SK-N-MC (cell line): ENCODE results near the gene DSCAML1.

ENCODE experiments used
- DNase-seq: peaks from one replicate; pipeline ENCODE4 v3.0.0-alpha.2; 2011; ENCODE audit warnings: low read depth, low spot score
- H3K27ac ChIP-seq: fragments of 200-600 bp; sonication (generic); 2 replicates; pipeline ENCODE4 v1.5.1; 2016; ENCODE audit warnings: mixed run types
- H3K36me3 ChIP-seq: fragments of 200-600 bp; sonication (generic); 2 replicates; pipeline ENCODE4 v1.6.1; 2017; ENCODE audit warnings: antibody characterized with exemption, low read length, mixed read lengths; ENCODE audit not compliant: insufficient read depth
- H3K4me3 ChIP-seq: fragments of 200-600 bp; sonication (generic); 2 replicates; pipeline ENCODE4 v1.5.1; 2016
- H3K9ac ChIP-seq: fragments of 200-600 bp; sonication (generic); 2 replicates; pipeline ENCODE4 v1.8.0; 2017; ENCODE audit warnings: mixed run types, mixed read lengths; ENCODE audit not compliant: insufficient read length
- H3K9me3 ChIP-seq: fragments of 200-600 bp; sonication (generic); 2 replicates; pipeline ENCODE4 v1.6.1; 2017; ENCODE audit warnings: low read depth, mild to moderate bottlenecking, antibody characterized with exemption, low read length, moderate library complexity, mixed read lengths
- EZH2 ChIP-seq: fragments of 200-600 bp; sonication (generic); IDR thresholded peaks from one replicate; pipeline ENCODE4 v1.6.1; 2017; ENCODE audit warnings: antibody characterized with exemption
- FOXP2 ChIP-seq: optimal IDR thresholded peaks from 2 replicates; pipeline ENCODE3; 2011; ENCODE audit warnings: mild to moderate bottlenecking, moderate library complexity; ENCODE audit not compliant: insufficient read depth; ENCODE audit errors: extremely low read length, control extremely low read depth
- POLR2AphosphoS5 ChIP-seq: IDR thresholded peaks from 2 replicates; pipeline ENCODE4 v1.6.1; 2012; ENCODE audit warnings: mild to moderate bottlenecking, low read depth, low read length, borderline replicate concordance

DSCAML1 gene

DNA sequence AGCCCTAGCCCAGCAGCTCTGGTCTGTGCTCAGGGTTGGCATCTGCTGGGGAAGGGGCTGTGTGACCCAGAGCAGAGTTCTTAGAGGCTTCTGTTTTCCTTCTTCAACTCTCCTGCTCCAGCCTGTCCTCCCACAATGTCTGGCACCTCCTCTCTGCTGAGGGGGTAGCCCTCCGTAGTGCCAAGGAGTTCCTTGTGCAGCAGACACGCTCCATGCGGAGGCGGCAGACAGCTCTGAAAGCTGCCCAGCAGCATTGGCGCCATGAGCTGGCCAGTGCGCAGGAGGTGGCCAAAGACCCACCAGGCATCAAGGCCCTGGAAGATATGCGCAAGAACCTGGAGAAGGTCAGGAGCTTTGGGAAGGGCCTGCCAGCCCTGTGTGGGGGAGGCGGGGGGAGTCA is 400.0 kb downstream of the DSCAML1 start:
- TF ChIP-seq EZH2: no peak
- TF ChIP-seq POLR2AphosphoS5: no peak
- TF ChIP-seq FOXP2: no peak
- DNase-seq: no peak
- Histone ChIP-seq H3K36me3 (peaks cover 11% of the 10 kb centered on the region; the same call in 1 of the 2 replicates), H3K9me3 (no peaks in the 10 kb centered on the region), H3K9ac (no peak overlapping the region), H3K27ac (no peak overlapping the region), H3K4me3 (no peak overlapping the region)

DNA sequence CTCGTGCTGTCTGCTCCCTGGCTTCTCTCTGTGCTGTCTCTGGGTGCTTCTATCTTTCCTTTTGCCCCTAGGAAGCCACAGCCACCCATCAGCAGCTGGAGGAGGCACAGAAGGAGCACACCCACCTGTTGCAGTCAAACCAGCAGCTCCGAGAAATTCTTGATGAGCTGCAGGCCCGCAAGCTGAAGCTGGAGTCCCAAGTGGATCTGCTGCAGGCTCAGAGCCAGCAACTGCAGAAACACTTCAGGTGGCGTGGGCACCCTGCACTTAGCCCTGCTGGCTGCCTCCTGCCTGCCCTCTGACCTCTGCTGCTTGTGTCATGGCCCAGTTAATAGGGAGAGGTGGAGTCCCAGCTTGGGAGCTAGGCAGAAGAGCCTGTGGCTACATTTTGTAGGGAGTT is 401.5 kb downstream of the DSCAML1 start:
- Histone ChIP-seq H3K27ac (no peak overlapping the region), H3K9me3 (no peaks in the 10 kb centered on the region), H3K36me3 (peaks cover 11% of the 10 kb centered on the region; the same call in 1 of the 2 replicates), H3K4me3 (no peak overlapping the region), H3K9ac (no peak overlapping the region)
- no peak for TF ChIP-seq EZH2
- DNase-seq: no peak

DNA sequence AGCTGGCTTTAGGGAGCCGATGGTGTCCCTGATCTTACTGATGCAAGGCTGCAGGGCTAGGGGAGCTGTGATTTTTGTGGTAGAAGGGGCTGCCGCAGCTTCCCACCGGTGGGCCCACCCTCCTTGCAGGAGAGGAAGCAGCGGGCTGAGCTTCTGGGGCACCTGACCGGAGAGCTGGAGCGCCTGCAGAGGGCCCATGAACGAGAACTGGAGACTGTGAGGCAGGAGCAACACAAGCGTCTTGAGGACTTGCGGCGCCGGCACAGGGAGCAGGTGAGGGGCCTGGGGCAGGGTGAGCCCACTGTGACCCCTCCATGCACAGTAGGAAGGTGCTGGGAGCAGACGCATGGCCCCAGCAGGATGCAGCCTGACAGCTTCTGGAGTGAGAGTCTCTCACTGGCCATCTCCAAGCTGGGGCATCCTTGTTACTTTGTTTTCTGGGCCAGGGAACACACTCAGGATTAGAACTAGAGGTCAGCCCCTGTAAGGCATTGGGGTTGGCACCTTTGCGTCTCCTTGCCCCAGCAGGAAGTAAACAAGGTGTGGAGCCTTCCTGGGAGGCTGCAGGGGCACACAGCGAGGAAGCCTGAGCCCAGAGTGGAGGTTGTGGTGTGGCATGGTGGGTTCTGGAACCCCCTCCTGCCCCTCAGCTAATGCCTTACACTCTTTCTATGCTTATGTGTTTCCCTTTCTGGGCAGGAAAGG is 402.6 kb downstream of the DSCAML1 start:
- DNase-seq: no peak
- Histone ChIP-seq H3K9ac (no peak overlapping the region), H3K4me3 (no peak overlapping the region), H3K9me3 (no peaks in the 10 kb centered on the region), H3K36me3 (peaks cover 11% of the 10 kb centered on the region; the same call in 1 of the 2 replicates), H3K27ac (no peak overlapping the region)
- no peak for TF ChIP-seq FOXP2
- no peak for TF ChIP-seq POLR2AphosphoS5
- no peak for TF ChIP-seq EZH2

DNA sequence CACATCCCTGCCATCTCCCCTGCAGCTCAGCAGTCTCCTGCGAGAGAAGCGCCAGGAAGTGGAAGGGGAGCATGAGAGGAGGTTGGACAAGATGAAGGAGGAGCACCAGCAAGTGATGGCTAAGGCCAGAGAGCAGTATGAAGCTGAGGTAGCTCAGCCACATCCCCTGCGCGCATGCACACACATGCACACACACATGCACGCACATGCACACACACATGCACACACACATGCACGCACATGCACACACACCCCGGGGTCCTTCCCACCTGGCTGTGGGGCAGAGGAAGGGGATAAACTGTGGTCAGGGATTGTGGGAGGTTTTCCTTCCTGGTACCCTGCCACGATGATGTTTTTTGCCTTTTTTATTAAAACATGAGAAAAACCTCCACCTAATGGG is 404.0 kb downstream of the DSCAML1 start:
- peaks cover 8% of the 10 kb centered on the region; the same call in 1 of the 2 replicates for H3K36me3 ChIP-seq
- no peak overlapping the region for H3K27ac ChIP-seq
- DNase-seq: no peak
- H3K9ac ChIP-seq: no peak overlapping the region
- H3K4me3 ChIP-seq: no peak overlapping the region
- no peaks in the 10 kb centered on the region for H3K9me3 ChIP-seq
- TF ChIP-seq POLR2AphosphoS5: no peak
- no peak for TF ChIP-seq EZH2

DNA sequence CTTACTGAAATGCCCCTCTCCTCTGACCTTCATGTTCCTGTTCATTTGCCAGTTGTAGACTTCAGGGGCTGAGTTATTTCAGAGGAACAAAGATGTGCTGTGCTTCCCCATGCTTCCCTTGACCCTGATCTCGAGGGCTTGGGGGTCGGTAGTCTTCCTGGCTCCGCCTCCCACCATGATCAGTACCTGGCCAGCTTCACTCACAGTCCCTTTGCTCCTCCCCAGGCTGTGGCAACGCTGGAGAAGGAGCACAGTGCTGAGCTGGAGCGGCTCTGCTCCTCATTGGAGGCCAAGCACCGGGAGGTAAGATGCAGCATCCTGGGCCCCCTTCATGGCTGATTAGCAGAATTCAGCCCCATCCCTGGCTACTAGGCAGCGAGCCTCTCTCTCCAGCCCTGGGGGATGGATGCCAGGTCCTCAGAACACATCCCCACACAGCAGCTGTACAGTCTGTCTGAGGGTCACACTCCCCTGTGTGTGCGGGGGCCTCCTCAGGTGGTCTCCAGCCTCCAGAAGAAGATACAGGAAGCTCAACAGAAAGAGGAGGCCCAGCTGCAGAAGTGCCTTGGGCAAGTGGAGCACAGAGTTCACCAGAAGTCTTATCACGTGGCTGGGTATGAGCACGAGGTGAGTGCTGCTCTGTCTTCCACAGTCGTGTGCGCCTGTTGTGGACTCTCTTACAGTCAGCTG is 404.9 kb downstream of the DSCAML1 start:
- Histone ChIP-seq H3K36me3 (peaks cover 3% of the 10 kb centered on the region; the same call in 1 of the 2 replicates), H3K27ac (no peak overlapping the region), H3K9ac (no peak overlapping the region), H3K4me3 (no peak overlapping the region), H3K9me3 (no peaks in the 10 kb centered on the region)
- DNase-seq: no peak
- TF ChIP-seq POLR2AphosphoS5 (no peak), FOXP2 (no peak), EZH2 (no peak)

DNA sequence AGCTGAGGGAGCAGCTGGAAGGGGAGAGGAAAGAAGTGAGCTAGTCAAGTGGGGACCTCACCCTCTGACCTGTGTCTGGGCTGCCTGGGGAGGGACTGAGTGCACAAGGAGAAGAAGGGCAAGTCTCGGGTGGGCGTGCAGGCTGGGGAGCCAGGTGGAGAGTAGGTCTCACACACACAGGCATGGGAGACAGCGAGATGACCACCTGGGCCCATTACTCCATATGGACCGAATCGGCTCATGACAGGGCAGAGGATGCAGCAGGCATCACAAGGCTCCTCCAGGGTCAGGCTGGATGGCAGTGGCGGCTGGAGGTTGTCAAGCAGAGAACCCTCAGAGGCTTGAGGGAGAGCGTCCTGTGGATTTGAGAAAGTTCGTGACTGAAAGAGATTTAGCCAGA is 405.8 kb downstream of the DSCAML1 start:
- Histone ChIP-seq H3K9me3 (no peaks in the 10 kb centered on the region), H3K9ac (no peak overlapping the region), H3K27ac (no peak overlapping the region), H3K36me3 (no peaks in the 10 kb centered on the region; the same call in 1 of the 2 replicates), H3K4me3 (no peak overlapping the region)
- DNase-seq: no peak
- TF ChIP-seq POLR2AphosphoS5: no peak
- no peak for TF ChIP-seq FOXP2
- no peak for TF ChIP-seq EZH2

DNA sequence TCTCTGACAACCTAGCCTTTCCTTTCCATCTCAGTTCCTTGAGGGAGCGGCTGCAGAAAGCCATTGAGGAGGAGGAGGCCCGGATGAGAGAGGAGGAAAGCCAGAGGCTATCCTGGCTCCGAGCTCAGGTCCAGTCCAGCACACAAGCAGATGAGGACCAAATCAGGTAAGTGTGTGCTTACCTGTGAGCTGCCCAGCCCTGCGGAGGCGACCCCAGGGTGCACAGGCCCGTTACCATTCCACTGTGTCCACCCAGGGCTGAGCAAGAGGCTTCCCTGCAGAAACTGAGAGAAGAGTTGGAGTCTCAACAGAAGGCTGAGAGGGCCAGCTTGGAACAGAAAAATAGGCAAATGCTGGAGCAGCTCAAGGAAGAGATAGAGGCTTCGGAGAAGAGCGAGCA is 406.3 kb downstream of the DSCAML1 start:
- no peaks in the 10 kb centered on the region; the same call in 1 of the 2 replicates for H3K36me3 ChIP-seq
- no peaks in the 10 kb centered on the region for H3K9me3 ChIP-seq
- no peak for DNase-seq
- no peak overlapping the region for H3K27ac ChIP-seq
- H3K9ac ChIP-seq: no peak overlapping the region
- H3K4me3 ChIP-seq: no peak overlapping the region
- TF ChIP-seq FOXP2 (no peak), EZH2 (no peak), POLR2AphosphoS5 (no peak)

DNA sequence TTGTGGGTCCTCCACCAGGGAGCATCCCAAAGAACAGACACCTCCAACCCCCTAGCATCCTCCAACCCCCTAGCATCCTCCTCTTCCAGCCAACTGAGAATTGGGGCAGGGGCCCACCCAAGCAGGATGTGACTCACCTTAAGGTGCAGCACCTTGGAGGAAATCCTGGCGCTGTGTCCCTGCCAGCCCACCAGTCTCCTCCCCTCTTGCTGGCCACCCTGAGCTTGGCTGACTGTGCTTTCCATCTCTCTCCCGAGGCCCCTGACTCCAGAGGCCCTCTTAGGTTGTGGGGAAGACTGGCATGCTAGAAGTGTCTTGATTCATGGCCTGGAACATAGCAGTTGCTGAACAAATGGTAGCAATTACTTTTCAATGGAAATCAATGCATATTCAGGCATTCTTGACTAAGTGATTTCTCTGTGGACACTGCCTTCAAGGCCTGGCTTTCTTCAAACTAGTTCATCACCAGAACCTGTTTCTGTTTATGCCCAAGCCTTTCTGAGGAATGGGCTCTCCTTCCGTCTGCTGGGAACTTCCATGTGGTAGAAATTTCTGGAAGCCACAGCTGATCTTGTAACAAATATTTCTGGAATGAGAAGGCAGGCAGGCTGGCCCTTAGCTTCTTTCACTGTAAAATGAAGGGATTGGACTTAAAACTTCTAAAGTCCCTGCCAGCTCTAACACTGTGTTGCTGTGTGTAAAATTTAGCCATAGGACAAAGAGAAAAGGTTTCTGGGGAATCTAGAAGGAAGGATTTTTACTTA is 408.8 kb downstream of the DSCAML1 start:
- no peak for TF ChIP-seq EZH2
- TF ChIP-seq FOXP2: no peak
- no peak for TF ChIP-seq POLR2AphosphoS5
- Histone ChIP-seq H3K4me3 (no peak overlapping the region), H3K36me3 (no peaks in the 10 kb centered on the region; the same call in 1 of the 2 replicates), H3K9ac (no peak overlapping the region), H3K27ac (no peak overlapping the region), H3K9me3 (no peaks in the 10 kb centered on the region)
- DNase-seq: no peak

DNA sequence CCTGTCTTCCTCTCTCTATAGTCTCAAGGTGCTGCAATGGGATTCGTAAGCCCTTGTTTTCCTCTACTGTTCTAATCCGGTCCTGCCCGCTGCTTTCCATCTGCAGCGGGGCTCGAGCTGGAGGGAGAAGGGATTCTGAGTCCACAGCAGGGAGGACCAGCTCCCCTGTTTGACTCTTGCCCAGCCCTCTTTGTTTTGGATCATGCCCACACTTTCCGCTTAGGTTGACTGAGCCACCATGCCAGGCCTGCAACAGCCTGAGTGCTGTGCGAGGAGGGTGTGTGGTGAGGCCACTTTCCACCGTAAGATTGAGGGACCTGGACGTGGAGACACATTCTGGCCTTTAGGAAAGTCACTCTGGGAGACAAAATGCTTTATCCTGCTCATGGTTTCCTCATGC is 411.1 kb downstream of the DSCAML1 start:
- Histone ChIP-seq H3K36me3 (no peaks in the 10 kb centered on the region), H3K9me3 (no peaks in the 10 kb centered on the region)

More for the DNA sequence above, 411.1 kb downstream of the DSCAML1 start:
- Histone ChIP-seq H3K4me3 (no peak overlapping the region), H3K27ac (no peak overlapping the region), H3K9ac (no peak overlapping the region)
- no peak for DNase-seq
- TF ChIP-seq POLR2AphosphoS5 (no peak), EZH2 (no peak)
